ENCODE results near the gene NUDT8.
"Not testable (repeated sequence)": the region's sequence is repeated elsewhere in the genome, so short reads cannot be mapped to it uniquely, and the experiment has no call there.

NUDT8 gene

DNA sequence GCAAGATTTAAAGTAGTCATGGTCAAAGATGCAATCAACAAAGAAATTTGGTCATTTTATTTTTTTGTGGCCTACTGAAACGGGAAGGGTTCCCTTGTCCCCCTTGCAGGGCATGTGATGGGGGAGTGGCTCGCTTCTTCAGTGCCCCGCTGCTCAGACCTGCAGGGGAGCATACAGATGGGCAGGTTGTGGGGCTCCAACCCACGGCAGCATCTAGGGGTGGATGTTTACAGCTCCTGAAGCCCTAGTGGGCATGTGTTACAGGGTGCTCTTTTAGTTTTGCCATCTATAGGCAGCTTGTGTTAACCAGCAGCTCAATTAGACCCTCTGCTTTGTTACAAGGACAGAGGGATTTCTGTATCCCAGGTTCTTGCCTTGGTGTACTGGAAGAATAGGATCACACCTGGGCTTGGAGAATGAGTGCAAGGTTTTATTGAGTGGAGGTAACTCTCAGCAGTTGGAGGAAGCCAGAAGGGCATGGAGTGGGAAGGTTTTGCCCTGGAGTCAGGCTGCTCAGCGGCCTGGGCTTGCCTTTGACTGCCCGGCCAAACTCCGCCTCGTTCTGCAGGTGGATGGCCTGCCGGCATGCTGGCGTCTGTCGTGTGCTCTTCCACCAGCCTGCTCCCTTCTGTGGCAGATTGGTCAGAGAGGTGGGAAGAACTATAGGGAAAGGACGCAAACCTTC is 36.7 kb downstream of the NUDT8 start:
- peak; percentile 29 for DNase-seq (ENCODE audit: low read depth)
- TF ChIP-seq, protein P1, sequence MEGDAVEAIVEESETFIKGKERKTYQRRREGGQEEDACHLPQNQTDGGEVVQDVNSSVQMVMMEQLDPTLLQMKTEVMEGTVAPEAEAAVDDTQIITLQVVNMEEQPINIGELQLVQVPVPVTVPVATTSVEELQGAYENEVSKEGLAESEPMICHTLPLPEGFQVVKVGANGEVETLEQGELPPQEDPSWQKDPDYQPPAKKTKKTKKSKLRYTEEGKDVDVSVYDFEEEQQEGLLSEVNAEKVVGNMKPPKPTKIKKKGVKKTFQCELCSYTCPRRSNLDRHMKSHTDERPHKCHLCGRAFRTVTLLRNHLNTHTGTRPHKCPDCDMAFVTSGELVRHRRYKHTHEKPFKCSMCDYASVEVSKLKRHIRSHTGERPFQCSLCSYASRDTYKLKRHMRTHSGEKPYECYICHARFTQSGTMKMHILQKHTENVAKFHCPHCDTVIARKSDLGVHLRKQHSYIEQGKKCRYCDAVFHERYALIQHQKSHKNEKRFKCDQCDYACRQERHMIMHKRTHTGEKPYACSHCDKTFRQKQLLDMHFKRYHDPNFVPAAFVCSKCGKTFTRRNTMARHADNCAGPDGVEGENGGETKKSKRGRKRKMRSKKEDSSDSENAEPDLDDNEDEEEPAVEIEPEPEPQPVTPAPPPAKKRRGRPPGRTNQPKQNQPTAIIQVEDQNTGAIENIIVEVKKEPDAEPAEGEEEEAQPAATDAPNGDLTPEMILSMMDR (IDR thresholded peaks at IDR 0.05; ENCODE audit: insufficient read depth, low read depth, low read length, missing control alignments): no peak
- no peak overlapping the region for H3K4me3 ChIP-seq (ENCODE audit: low read length)

DNA sequence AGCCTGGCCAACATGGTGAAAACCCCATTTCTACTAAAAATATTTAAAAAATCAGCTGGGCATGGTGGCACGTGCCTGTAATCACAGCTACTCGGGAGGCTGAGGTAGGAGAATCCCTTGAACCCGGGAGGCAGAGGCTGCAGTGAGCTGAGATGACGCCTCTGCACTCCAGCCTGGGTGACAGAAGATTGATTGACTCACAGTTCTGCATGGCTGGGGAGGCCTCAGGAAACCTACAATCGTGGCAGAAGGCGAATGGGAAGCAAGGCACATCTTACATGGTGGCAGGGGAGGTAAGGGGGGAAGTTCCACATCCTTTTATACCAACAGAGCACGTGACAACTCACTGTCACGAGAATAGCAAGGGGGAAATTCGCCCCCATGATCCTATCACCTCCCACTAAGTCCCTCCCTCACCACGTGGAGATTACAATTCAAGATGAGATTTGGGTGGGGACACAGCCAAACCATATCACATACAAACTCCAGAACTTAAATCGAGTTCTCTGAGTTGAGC is 40.8 kb downstream of the NUDT8 start:
- DNase-seq (ENCODE audit: low read depth); H3K4me3 ChIP-seq (ENCODE audit: low read length): not testable (repeated sequence)

DNA sequence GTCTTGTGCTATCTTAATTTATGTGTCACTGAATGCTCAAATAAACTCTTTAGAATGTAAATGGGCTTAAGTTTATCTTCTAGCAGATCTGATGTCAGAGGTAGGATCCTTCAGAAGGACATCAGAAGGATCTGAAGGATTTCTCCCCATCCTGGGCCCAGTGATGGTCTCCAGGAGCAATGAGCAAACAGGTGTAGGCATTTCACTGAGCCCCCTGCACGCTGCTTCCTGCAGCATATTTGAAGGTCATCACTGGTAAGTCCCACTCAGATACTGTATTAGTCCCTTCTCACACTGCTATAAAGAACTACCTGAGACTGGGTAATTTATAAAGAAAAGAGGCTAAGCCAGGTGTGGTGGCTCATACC is 41.6 kb downstream of the NUDT8 start:
- no peak overlapping the region for H3K4me3 ChIP-seq (ENCODE audit: low read length)
- no peak for DNase-seq (ENCODE audit: low read depth)
- TF ChIP-seq, protein P1 (IDR thresholded peaks at IDR 0.05; ENCODE audit: insufficient read depth, low read depth, low read length, missing control alignments): no peak

DNA sequence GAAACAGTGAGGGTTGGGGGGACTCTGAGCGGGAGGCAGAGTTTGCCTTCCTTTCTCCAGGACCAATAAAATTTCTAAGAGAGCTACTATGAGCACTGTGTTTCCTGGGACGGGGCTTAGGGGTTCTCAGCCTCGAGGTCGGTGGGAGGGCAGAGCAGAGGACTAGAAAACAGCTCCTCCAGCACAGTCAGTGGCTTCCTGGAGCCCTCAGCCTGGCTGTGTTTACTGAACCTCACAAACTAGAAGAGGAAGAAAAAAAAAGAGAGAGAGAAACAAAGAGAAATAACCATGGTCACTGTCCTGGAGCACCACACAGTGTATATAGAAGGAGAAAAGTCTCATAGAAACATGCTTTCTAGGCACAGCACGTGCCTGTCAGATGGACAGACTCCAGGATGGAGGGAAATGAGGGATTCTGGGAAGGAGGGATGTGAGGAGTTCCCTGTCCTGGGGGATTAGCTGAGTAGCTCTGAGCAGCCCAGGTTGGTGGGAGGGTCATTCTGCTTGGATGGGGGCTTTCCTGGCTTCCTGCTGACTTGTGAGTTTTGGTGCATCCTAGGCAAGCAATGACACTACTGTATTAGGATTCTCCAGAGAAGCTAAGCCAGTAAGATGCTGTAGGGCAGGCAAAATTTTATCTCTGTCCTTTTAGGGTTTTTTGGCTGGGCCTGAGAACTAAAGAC is 43.0 kb downstream of the NUDT8 start:
- no peak overlapping the region for H3K4me3 ChIP-seq (ENCODE audit: low read length)

DNA sequence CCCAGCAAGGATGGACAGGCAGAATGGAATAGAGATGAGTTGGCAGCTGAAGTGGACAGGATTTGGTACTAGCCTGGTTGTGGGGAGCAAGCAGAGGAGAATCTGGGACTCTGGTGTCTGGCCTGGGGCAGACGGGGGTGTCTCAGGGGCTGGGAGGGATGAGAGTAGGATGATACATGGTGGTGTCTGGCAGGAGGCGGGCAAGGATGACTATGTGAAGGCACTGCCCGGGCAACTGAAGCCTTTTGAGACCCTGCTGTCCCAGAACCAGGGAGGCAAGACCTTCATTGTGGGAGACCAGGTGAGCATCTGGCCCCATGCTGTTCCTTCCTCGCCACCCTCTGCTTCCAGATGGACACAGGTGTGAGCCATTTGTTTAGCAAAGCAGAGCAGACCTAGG is 43.8 kb downstream of the NUDT8 start:
- TF ChIP-seq, protein P1 (IDR thresholded peaks at IDR 0.05; ENCODE audit: insufficient read depth, low read depth, low read length, missing control alignments): no peak
- peak overlapping the region; percentile 81 for H3K4me3 ChIP-seq (ENCODE audit: low read length)
- DNase-seq (ENCODE audit: low read depth): no peak

More for the DNA sequence above, 43.0 kb downstream of the NUDT8 start:
- TF ChIP-seq, protein P1 (IDR thresholded peaks at IDR 0.05; ENCODE audit: insufficient read depth, low read depth, low read length, missing control alignments): no peak
- DNase-seq (ENCODE audit: low read depth): no peak

DNA sequence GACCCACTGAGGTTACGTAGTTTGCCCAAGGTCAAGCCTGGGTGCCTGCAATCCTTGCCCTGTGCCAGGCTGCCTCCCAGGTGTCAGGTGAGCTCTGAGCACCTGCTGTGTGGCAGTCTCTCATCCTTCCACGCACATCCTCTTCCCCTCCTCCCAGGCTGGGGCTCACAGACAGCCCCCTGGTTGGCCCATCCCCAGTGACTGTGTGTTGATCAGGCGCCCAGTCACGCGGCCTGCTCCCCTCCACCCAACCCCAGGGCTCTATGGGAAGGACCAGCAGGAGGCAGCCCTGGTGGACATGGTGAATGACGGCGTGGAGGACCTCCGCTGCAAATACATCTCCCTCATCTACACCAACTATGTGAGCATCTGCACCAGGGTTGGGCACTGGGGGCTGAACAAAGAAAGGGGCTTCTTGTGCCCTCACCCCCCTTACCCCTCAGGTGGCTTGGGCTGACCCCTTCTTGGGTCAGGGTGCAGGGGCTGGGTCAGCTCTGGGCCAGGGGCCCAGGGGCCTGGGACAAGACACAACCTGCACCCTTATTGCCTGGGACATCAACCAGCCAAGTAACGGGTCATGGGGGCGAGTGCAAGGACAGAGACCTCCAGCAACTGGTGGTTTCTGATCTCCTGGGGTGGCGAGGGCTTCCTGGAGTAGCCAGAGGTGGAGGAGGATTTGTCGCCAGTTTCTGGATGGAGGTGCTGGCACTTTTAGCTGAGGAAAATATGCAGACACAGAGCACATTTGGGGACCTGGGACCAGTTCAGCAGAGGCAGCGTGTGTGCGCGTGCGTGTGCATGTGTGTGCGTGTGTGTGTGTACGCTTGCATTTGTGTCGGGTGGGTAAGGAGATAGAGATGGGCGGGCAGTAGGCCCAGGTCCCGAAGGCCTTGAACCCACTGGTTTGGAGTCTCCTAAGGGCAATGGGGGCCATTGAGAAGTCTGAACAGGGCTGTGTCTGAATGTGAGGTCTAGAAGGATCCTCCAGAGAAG is 44.6 kb downstream of the NUDT8 start:
- TF ChIP-seq, protein P1 (IDR thresholded peaks at IDR 0.05; ENCODE audit: insufficient read depth, low read depth, low read length, missing control alignments): no peak
- H3K4me3 ChIP-seq (ENCODE audit: low read length): peak overlapping the region; percentile 81
- no peak for DNase-seq (ENCODE audit: low read depth)

Measured in epithelial cell of esophagus (primary cell).